WERI-Rb-1 (cell line): ENCODE data around the gene TMEM208.
A peak's percentile ranks its signal among the peaks of the same experiment; 100 is the strongest.

Experiments
- DNase-seq: peaks from one replicate; pipeline ENCODE4 v3.0.0-alpha.2; 2020
- H3K27ac ChIP-seq: fragments of 250-450 bp; sonication (Bioruptor Pico); 2 replicates; pipeline ENCODE4 v1.5.1; 2020; ENCODE audit warnings: mild to moderate bottlenecking, moderate library complexity
- H3K27me3 ChIP-seq: fragments of 250-450 bp; sonication (Bioruptor Pico); 2 replicates; pipeline ENCODE4 v1.5.1; 2021; ENCODE audit warnings: mild to moderate bottlenecking, low read depth, moderate library complexity; ENCODE audit not compliant: insufficient read depth, severe bottlenecking
- H3K36me3 ChIP-seq: fragments of 250-450 bp; sonication (Bioruptor Pico); 2 replicates; pipeline ENCODE4 v1.5.1; 2020; ENCODE audit warnings: mild to moderate bottlenecking, moderate library complexity
- H3K4me3 ChIP-seq: 2 replicates; pipeline ENCODE4 v1.5.1; 2011; ENCODE audit warnings: low read depth, mild to moderate bottlenecking, control low read depth, low read length
- H3K9me3 ChIP-seq: fragments of 250-450 bp; sonication (Bioruptor Pico); 2 replicates; pipeline ENCODE4 v1.5.1; 2021; ENCODE audit warnings: mild to moderate bottlenecking, moderate library complexity; ENCODE audit not compliant: severe bottlenecking
- TF ChIP-seq, protein P1 (sequence below): IDR thresholded peaks from 2 replicates; pipeline ENCODE4 v1.5.1; 2011; ENCODE audit warnings: low read depth, mild to moderate bottlenecking, control low read depth, inconsistent platforms, low read length

The TMEM208 gene

DNA sequence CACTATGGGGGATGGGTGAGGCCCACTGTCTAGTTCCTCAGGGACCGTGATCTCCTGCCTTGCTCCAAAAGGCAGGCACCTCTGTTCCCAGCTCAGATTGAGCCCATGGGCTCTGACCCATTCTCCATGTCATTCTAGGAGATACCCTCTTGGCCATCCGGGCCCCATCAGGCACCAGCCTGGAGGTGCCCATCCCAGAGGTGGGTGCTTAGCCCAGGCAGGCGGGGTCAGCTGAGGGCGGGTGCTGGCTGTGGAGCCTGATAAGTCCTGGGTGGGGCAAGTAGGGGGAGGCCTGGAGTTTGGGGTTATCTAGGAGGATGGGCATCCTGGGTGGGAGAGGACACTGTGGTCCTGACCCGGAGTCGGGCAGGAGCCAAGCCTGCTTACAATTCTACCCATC, 32.7 kb upstream of the TMEM208 start:
- no peak overlapping the region for H3K4me3 ChIP-seq
- peaks cover 65% of the 10 kb centered on the region for H3K36me3 ChIP-seq
- H3K27ac ChIP-seq: no peak overlapping the region
- no peaks in the 10 kb centered on the region for H3K27me3 ChIP-seq
- TF ChIP-seq, protein P1, sequence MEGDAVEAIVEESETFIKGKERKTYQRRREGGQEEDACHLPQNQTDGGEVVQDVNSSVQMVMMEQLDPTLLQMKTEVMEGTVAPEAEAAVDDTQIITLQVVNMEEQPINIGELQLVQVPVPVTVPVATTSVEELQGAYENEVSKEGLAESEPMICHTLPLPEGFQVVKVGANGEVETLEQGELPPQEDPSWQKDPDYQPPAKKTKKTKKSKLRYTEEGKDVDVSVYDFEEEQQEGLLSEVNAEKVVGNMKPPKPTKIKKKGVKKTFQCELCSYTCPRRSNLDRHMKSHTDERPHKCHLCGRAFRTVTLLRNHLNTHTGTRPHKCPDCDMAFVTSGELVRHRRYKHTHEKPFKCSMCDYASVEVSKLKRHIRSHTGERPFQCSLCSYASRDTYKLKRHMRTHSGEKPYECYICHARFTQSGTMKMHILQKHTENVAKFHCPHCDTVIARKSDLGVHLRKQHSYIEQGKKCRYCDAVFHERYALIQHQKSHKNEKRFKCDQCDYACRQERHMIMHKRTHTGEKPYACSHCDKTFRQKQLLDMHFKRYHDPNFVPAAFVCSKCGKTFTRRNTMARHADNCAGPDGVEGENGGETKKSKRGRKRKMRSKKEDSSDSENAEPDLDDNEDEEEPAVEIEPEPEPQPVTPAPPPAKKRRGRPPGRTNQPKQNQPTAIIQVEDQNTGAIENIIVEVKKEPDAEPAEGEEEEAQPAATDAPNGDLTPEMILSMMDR: no peak
- no peaks in the 10 kb centered on the region for H3K9me3 ChIP-seq
- no peak for DNase-seq

DNA sequence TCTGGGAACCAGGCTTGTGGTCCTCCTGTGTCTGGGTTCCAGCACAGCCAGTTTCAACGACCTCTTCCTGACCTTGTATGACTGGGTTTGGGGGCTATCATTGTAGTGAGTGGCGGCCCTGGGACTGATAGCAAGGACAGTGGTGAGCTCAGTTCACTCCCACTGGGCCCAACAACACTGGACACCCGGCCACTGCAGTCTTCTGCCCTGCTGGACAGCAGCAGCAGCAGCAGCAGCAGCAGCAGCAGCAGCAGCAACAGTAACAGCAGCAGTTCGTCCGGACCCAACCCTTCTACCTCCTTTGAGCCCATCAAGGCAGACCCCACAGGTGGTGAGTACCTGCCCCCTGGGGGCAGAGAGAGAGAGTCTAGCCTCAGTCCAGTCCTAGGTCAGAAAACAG, 31.3 kb upstream of the TMEM208 start:
- Histone ChIP-seq H3K27me3 (no peaks in the 10 kb centered on the region), H3K9me3 (no peaks in the 10 kb centered on the region), H3K36me3 (peaks cover 72% of the 10 kb centered on the region), H3K4me3 (no peak overlapping the region), H3K27ac (no peak overlapping the region)
- no peak for DNase-seq
- TF ChIP-seq, protein P1: no peak

DNA sequence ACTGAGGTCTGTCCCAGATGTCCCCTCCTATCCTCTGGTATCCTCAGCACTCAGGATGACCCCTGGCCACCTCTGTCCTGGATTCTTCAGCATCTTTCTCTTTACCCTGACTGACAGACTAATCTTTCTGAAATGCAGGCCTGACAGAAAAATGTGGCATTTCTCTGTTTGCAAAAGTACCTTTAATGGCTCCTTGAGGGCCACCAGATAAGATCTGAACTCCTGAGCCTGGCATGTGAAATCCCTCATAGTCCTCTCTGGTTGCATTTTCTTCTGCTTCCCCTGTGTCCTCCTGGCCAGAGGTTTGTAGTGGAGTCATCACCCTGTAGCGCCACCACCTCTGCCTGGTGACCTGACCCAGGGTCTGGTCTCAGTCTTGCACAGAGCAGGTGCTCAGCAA, 30.0 kb upstream of the TMEM208 start:
- Histone ChIP-seq H3K27me3 (no peaks in the 10 kb centered on the region), H3K4me3 (no peak overlapping the region), H3K27ac (no peak overlapping the region), H3K36me3 (peaks cover 80% of the 10 kb centered on the region), H3K9me3 (no peaks in the 10 kb centered on the region)
- no peak for DNase-seq
- TF ChIP-seq, protein P1: no peak

DNA sequence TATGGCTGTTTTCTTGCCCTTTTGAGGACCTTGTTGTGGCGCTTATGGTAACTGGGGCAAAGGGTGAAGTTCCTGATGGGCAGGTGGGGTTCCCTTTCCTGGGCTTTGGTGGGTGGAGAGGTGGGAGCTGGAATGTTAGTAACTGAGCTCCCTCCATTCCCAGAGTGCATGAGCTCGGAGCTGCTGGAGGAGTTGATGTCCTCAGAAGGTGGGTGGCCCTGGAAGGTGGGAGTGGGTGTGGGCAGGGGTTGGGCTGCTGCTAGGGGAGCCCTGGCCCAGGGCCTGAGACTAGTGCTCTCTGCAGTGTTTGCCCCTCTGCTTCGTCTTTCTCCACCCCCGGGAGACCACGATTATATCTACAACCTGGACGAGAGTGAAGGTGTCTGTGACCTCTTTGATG, 29.2 kb upstream of the TMEM208 start:
- H3K27ac ChIP-seq: no peak overlapping the region
- TF ChIP-seq, protein P1: no peak
- H3K4me3 ChIP-seq: no peak overlapping the region
- DNase-seq: no peak
- no peaks in the 10 kb centered on the region for H3K27me3 ChIP-seq
- H3K9me3 ChIP-seq: no peaks in the 10 kb centered on the region
- peaks cover 84% of the 10 kb centered on the region for H3K36me3 ChIP-seq

DNA sequence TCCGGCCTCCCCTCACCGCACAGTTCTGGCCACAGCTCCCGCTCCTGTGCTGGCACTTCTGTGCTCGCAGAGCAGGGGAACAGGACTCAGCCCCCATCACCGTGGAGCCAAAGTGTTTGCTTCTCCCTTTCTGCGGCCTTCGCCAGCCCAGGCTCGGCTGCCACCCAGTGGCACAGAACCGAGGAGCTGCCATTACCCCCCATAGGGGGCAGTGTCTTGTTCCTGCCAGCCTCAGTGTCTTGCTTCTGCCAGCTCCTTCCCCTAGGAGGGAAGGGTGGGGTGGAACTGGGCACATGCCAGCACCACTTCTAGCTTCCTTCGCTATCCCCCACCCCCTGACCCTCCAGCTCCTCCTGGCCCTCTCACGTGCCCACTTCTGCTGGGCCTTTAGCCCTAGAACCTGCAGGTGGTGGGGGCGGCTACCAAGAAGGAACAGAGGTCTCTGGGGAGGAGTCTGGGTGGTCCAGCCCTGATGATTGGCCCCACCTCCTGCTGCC, 28.6 kb upstream of the TMEM208 start:
- Histone ChIP-seq H3K27ac (no peak overlapping the region), H3K27me3 (no peaks in the 10 kb centered on the region), H3K4me3 (no peak overlapping the region), H3K9me3 (no peaks in the 10 kb centered on the region), H3K36me3 (peaks cover 86% of the 10 kb centered on the region)
- TF ChIP-seq, protein P1: peak; percentile 77
- DNase-seq: no peak
